ENCODE measurements around the gene NPHP3. TPM values are rescaled to one million over a fixed set of nuclear protein-coding genes. Genes with fewer than 3 reads are reported as not detected.

The NPHP3 gene
- total and polyA plus RNA-seq, 2 of the 4 experiments (the other 2 are of a cell fraction): 19.9 to 21.3 TPM

DNA sequence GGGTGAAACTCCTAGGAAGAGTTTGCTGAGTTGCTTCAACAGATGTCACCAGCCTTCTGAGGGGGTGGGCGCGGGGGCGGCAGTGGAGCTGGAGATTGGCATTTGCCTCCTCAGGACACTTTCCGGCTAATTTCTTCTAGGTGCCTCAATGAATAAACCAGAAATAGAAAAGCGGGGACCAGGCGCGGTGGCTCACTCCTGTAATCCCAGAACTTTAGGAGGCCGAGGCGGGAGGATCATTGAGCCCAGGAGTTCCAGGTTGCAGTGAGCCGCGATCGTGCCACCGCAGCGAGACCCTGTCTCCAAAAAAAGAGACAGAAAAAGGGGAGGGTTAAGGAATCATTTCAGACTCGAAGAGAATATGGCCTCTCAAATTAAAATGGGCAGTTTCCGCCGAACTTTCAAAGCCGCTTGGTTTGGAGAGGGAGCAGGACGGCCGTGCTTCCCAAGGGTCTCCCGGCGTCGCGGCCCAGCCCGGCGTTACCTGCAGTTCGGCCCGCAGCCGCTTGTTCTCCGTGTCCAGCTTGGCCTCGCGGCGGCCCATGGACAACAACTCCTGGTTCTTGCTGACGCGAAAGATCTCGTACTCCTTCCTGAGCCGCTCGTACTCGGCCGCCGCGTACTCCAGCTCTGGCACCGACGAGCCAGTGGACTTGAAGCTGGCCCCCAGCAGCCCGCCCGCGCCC is 587 bp downstream of the NPHP3 start:
- CTCF ChIA-PET: no interaction called here
- no peaks in the 10 kb centered on the region for H3K27me3 ChIP-seq (ENCODE audit: control insufficient read depth, insufficient read depth, low read length)

More for the DNA sequence above, 587 bp downstream of the NPHP3 start:
- H3K4me2 ChIP-seq (ENCODE audit: low read depth, low read length): peak overlapping the region; percentile 91
- H2AK9ac ChIP-seq (replicated peaks; ENCODE audit: low read depth, low read length, poor library complexity): peak overlapping the region; percentile 86
- peak overlapping the region; percentile 64 for H3K4ac ChIP-seq (ENCODE audit: low read depth, low read length)
- peak; percentile 67 for DNase-seq
- H3K4me1 ChIP-seq (ENCODE audit: control insufficient read depth, insufficient read depth, low read length): peaks cover 7% of the 10 kb centered on the region
- H4K91ac ChIP-seq (ENCODE audit: insufficient read depth, low read depth, low read length): peak overlapping the region; percentile 32; the same call in 1 of the 2 replicates
- H2BK5ac ChIP-seq (ENCODE audit: low read depth, low read length, poor library complexity, severe bottlenecking): peak overlapping the region; percentile 91
- no peak overlapping the region for H2BK15ac ChIP-seq (ENCODE audit: low read depth, low read length)
- intact Hi-C loops (cut with micrococcal nuclease) (loop anchor here (2.0 kb wide), 1 partner anchor 851 kb away; the partner anchor contains the start of gene CDV3), in situ Hi-C loops (cut with MboI; ENCODE audit: low sequenced_read_pairs) (loop anchor here (25.0 kb wide), 1 partner anchor 891 kb away; no protein-coding TSS in a partner anchor), dilution Hi-C loops (cut with HindIII; ENCODE audit: low sequenced_read_pairs, unreplicated experiment) (no loop called here)
- POLR2A ChIA-PET (ENCODE audit: unreplicated experiment): interaction anchor here (0.7 kb wide), 1 partner anchor 1671 kb away, joined by 4 read pairs; no protein-coding TSS in a partner anchor
- peak overlapping the region; percentile 28 to 56; a peak in 3 of 4 replicates for H4K8ac ChIP-seq (ENCODE audit: low read depth in 2 of 2, low read length in 2 of 2)
- H3K36me3 ChIP-seq (ENCODE audit: control insufficient read depth, insufficient read depth, low read length): peaks cover 8% of the 10 kb centered on the region
- BruUV-seq (replicated peaks): no TSS peak
- H3K18ac ChIP-seq (ENCODE audit: low read depth, low read length): peak overlapping the region; percentile 22; the same call in 1 of the 2 replicates
- H3K27ac ChIP-seq (ENCODE audit: insufficient read depth, low read length): peak overlapping the region; percentile 88
- H3K56ac ChIP-seq (ENCODE audit: extremely low read depth, insufficient read depth, low read length): peak overlapping the region; percentile 57; the same call in 1 of the 2 replicates
- H2AK5ac ChIP-seq (ENCODE audit: low read depth, low read length): no peak overlapping the region; the same call in 1 of the 2 replicates
- peak overlapping the region; percentile 44 for H3K23ac ChIP-seq (ENCODE audit: low read depth, low read length)
- ATAC-seq (ENCODE audit: low read depth): peak; percentile 38
- H3K9me1 ChIP-seq (ENCODE audit: insufficient read depth, low read length): peaks cover 8% of the 10 kb centered on the region
- peak overlapping the region; percentile 96 for H3K4me3 ChIP-seq (ENCODE audit: insufficient read depth, low read depth, low read length)
- no peak overlapping the region for H2BK20ac ChIP-seq (ENCODE audit: low read depth, low read length)
- no peak overlapping the region for H2BK120ac ChIP-seq (ENCODE audit: low read depth, low read length)
- no peaks in the 10 kb centered on the region for H3K9me3 ChIP-seq (ENCODE audit: control insufficient read depth, insufficient read depth, low read length)
- 0 out of 2 replicates have a peak overlapping the region, but pooled peaks have one; percentile 31 for H4K5ac ChIP-seq (ENCODE audit: low read depth, low read length)
- WGBS, 2 experiments (ENCODE audit: extremely low coverage in 2 of 2, insufficient read length in 1 of 2): 10% methylated on average over 24 of the region's 47 CpGs; no CpG with 5 or more reads in 1 of the 2 experiments
- H4K20me1 ChIP-seq (ENCODE audit: insufficient read depth, low read length): peaks cover 8% of the 10 kb centered on the region; the same call in 1 of the 2 replicates
- peak overlapping the region; percentile 92 for H3K9ac ChIP-seq (ENCODE audit: low read depth, low read length)
- H3K79me1 ChIP-seq (ENCODE audit: low read depth in 1 of 2, low read length in 2 of 2): peaks cover 4 to 33% of the 10 kb centered on the region in 2 experiments
- TF ChIP-seq POLR2A (IDR thresholded peaks at IDR 0.05; ENCODE audit: low read depth, low read length) (no peak), RCOR1 (IDR thresholded peaks at IDR 0.05; ENCODE audit: insufficient replicate concordance, low read length) (peak; percentile 15), FOS (IDR thresholded peaks at IDR 0.05; ENCODE audit: low read depth, low read length) (no peak), CTCF (conservative IDR thresholded peaks at IDR 0.05; ENCODE audit: low read depth, low read length) (peak; percentile 28; the same call in 1 of the 2 replicates)
- H2AFZ ChIP-seq (replicated peaks; ENCODE audit: low read length, poor library complexity): peak overlapping the region; percentile 98
- H3K14ac ChIP-seq (replicated peaks; ENCODE audit: low read depth, low read length): peak overlapping the region; percentile 84
